Coronary artery (tissue), 2 donors: Measurements from ENCODE around the gene KRT14.

ENCODE experiments used
- DNase-seq: peaks from one replicate; pipeline ENCODE4 v3.0.0-alpha.2; 2017; ENCODE audit warnings: low spot score
- H3K27ac ChIP-seq, 2 donors: fragments of 200-600 bp; sonication (generic); one replicate each; pipeline ENCODE4 v1.5.1; 2016 to 2019
- H3K4me3 ChIP-seq: fragments of 200-600 bp; sonication (generic); 2 replicates; pipeline ENCODE4 v1.5.1; 2016; ENCODE audit warnings: mild to moderate bottlenecking, moderate library complexity
- TF ChIP-seq, protein P1 (sequence below): fragments of 200-600 bp; sonication (generic); IDR thresholded peaks from one replicate; pipeline ENCODE4 v1.5.1; 2019; ENCODE audit warnings: antibody characterized with exemption

The KRT14 gene

DNA sequence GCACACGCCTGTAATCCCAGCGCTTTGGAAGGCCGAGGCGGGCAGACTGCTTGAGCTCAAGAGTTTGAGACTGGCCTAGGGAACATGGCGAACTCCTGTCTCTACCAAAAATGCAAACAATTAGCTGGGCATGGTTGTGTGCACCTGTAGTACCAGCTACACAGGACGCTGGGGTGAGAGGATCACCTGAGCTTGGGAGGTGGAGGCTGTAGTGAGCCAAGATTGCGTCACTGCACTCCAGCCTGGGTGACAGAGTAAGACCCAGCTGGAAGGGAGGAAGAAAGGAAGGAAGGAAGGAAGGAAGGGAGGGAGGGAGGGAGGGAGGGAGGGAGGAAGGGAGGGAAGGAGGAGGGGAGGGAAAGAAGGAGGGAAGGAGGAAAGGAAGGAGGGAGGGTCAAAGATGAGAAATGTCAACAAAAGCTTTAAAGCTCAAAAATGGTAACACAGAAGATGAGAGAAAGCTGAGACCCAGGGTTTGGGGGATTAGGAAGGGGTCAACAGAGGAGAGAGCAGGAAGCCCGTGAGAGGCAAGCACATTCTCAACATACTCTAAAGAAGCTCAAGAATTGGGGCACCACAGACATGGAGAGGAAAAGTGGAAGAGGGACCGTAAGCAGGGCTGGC is 53.6 kb downstream of the KRT14 start:
- no peak overlapping the region for H3K4me3 ChIP-seq
- TF ChIP-seq, protein P1, sequence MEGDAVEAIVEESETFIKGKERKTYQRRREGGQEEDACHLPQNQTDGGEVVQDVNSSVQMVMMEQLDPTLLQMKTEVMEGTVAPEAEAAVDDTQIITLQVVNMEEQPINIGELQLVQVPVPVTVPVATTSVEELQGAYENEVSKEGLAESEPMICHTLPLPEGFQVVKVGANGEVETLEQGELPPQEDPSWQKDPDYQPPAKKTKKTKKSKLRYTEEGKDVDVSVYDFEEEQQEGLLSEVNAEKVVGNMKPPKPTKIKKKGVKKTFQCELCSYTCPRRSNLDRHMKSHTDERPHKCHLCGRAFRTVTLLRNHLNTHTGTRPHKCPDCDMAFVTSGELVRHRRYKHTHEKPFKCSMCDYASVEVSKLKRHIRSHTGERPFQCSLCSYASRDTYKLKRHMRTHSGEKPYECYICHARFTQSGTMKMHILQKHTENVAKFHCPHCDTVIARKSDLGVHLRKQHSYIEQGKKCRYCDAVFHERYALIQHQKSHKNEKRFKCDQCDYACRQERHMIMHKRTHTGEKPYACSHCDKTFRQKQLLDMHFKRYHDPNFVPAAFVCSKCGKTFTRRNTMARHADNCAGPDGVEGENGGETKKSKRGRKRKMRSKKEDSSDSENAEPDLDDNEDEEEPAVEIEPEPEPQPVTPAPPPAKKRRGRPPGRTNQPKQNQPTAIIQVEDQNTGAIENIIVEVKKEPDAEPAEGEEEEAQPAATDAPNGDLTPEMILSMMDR, result no peak
- no peak for DNase-seq
- H3K27ac ChIP-seq, result no peak overlapping the region
